Upper lobe of right lung (tissue), 1 donor: ENCODE measurements around the gene RHOH. TPM values are rescaled to one million over a fixed set of nuclear protein-coding genes. Genes with fewer than 3 reads are reported as not detected.

Experiments
- ATAC-seq: fragments of 200-7000 bp; cut with Tn5 transposase; one replicate; pipeline ENCODE4 v1.9.1; 2020; ENCODE audit warnings: mild to moderate bottlenecking, moderate library complexity
- DNase-seq: peaks from one replicate; pipeline ENCODE4 v3.0.0-alpha.2; 2020
- H3K27ac ChIP-seq: fragments of 200-600 bp; one replicate; pipeline ENCODE4 v1.8.0; 2022
- H3K27me3 ChIP-seq: fragments of 200-600 bp; one replicate; pipeline ENCODE4 v1.8.0; 2022; ENCODE audit warnings: mild to moderate bottlenecking
- H3K36me3 ChIP-seq: fragments of 200-600 bp; one replicate; pipeline ENCODE4 v1.8.0; 2022
- H3K4me1 ChIP-seq: fragments of 200-600 bp; one replicate; pipeline ENCODE4 v1.8.0; 2022
- H3K4me3 ChIP-seq: fragments of 200-600 bp; one replicate; pipeline ENCODE4 v1.8.0; 2022; ENCODE audit warnings: mild to moderate bottlenecking
- H3K9me3 ChIP-seq: fragments of 200-600 bp; one replicate; pipeline ENCODE4 v1.8.0; 2022
- CTCF ChIP-seq: fragments of 200-600 bp; IDR thresholded peaks from one replicate; pipeline ENCODE4 v1.8.0; 2022; ENCODE audit warnings: antibody characterized with exemption
- intact Hi-C: fragments of 100-400 bp; cut with DNase I; formaldehyde crosslinking; loops from one replicate; pipeline ENCODE4 v1.11.0; 2022
- total RNA-seq: library from RNA; stranded (reverse); fragmentation: NEBNext Ultra II Directional; extraction: Animal tissue kit (Norgen Biotek cat#: 25700); gene quantifications from one replicate; pipeline ENCODE4 v1.2.1, GENCODE V29; 2021
- donor health status: DM: no; HTN: yes; CAD: no; lungs with severe emphysema.

RHOH gene
- total RNA-seq, 1 donor from 2014 or later: 8.8 TPM

DNA sequence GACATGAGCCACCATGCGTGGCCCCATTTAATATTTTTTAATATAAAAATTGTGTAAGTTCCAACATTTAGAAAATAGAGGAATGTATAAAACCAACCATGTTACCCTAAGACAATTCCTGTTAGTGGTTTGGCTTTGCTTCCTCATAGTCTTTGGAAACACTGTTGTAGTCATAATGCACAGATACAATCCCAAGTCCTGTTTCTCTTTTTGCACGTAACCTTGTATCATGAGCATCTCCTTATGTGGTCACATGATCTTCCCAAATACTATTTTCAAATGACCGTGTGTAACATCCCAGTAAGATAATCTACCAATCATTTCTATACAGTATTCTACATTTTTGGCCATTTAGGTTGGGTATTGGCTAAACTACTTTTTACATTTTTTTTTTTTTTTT, 13.9 kb upstream of the RHOH start:
- TF ChIP-seq CTCF: no peak
- H3K27ac ChIP-seq: no peak overlapping the region
- H3K36me3 ChIP-seq: no peaks in the 10 kb centered on the region
- no peak overlapping the region for H3K4me3 ChIP-seq
- no peaks in the 10 kb centered on the region for H3K4me1 ChIP-seq
- DNase-seq (no peak), ATAC-seq (peak; percentile 50)
- H3K9me3 ChIP-seq: no peaks in the 10 kb centered on the region
- H3K27me3 ChIP-seq: no peaks in the 10 kb centered on the region
- intact Hi-C loops: no loop called here

GRCh38 chr4:40183615-40184411, 13.0 kb upstream of the RHOH start:
- no peak overlapping the region for H3K4me3 ChIP-seq
- DNase-seq (no peak), ATAC-seq (no peak)
- no peaks in the 10 kb centered on the region for H3K27me3 ChIP-seq
- TF ChIP-seq CTCF: no peak
- intact Hi-C loops: no loop called here
- no peaks in the 10 kb centered on the region for H3K36me3 ChIP-seq
- H3K9me3 ChIP-seq: no peaks in the 10 kb centered on the region
- H3K4me1 ChIP-seq: no peaks in the 10 kb centered on the region
- H3K27ac ChIP-seq: no peak overlapping the region

DNA sequence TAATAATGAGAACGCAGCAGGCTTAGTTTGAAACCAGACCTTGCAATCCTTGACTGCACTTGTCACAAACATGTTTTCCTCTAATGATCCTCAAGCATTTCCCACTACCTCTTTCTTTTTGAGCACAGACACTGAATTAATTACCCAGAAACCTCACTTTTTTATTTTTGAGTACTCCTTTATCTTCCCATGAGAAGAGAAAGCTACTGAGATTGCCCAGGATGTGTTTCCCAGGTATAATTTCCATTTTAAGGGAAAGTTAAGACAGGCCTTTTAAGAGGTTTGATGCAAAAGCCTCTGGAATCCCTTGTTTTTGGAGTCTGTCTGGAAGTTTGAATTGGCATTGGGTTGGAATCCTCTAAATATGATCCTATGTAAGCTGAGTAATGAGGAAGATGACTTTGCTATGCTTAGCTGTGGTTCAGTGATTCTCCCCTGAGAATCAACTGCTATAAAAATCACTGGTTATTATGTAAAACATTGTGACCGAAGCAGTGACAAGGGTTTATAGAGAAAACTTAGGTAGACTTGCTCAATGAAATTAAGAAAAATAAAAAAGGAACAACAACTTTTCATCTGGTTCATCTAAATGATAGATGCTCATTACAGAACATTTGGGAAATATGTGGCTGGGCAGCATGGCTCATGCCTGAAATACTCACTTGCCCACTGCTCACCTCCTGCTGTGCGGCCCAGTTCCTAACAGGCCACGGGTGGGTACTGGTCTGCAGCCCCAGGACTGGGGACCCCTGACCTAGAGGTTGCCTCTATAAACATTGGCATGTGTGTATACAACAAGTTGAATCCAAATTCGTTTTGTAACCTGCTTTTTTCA, 10.8 kb upstream of the RHOH start:
- ATAC-seq (no peak), DNase-seq (no peak)
- no peaks in the 10 kb centered on the region for H3K36me3 ChIP-seq
- H3K4me1 ChIP-seq: no peaks in the 10 kb centered on the region
- no peak overlapping the region for H3K27ac ChIP-seq
- TF ChIP-seq CTCF: no peak
- no peaks in the 10 kb centered on the region for H3K9me3 ChIP-seq
- intact Hi-C loops: no loop called here
- H3K27me3 ChIP-seq: no peaks in the 10 kb centered on the region
- no peak overlapping the region for H3K4me3 ChIP-seq

GRCh38 chr4:40186665-40187014, 10.2 kb upstream of the RHOH start:
- Histone ChIP-seq H3K9me3 (no peaks in the 10 kb centered on the region), H3K27me3 (no peaks in the 10 kb centered on the region), H3K4me3 (no peak overlapping the region), H3K36me3 (no peaks in the 10 kb centered on the region), H3K27ac (no peak overlapping the region), H3K4me1 (no peaks in the 10 kb centered on the region)
- ATAC-seq: no peak
- no peak for TF ChIP-seq CTCF
- DNase-seq: no peak
- intact Hi-C loops: no loop called here

GRCh38 chr4:40187386-40187906, 9.4 kb upstream of the RHOH start:
- Histone ChIP-seq H3K4me1 (no peaks in the 10 kb centered on the region), H3K27me3 (no peaks in the 10 kb centered on the region), H3K4me3 (no peak overlapping the region), H3K27ac (no peak overlapping the region), H3K36me3 (no peaks in the 10 kb centered on the region), H3K9me3 (no peaks in the 10 kb centered on the region)
- TF ChIP-seq CTCF: no peak
- intact Hi-C loops: no loop called here
- DNase-seq (no peak), ATAC-seq (no peak)
